Muscle layer of colon (tissue), 2 donors: ENCODE data around the gene TRAF5.
A peak's percentile ranks its signal among the peaks of the same experiment; 100 is the strongest.

ENCODE experiments used
- H3K27ac ChIP-seq: one replicate; pipeline ENCODE4 v1.7.0; 2013; ENCODE audit warnings: low read depth, mild to moderate bottlenecking, low read length, moderate library complexity
- H3K27me3 ChIP-seq, 2 donors: one replicate each; pipeline ENCODE4 v1.7.0; 2013; ENCODE audit warnings: low read length in 2 of 2, mild to moderate bottlenecking in 2 of 2; ENCODE audit not compliant: insufficient read depth in 2 of 2, control insufficient read depth in 1 of 2
- H3K36me3 ChIP-seq: one replicate; pipeline ENCODE4 v1.7.0; 2013; ENCODE audit warnings: mild to moderate bottlenecking, low read length; ENCODE audit not compliant: insufficient read depth
- H3K4me1 ChIP-seq: one replicate; pipeline ENCODE4 v1.7.0; 2013; ENCODE audit warnings: mild to moderate bottlenecking, low read length; ENCODE audit not compliant: insufficient read depth
- H3K4me3 ChIP-seq, 2 donors: one replicate each; pipeline ENCODE4 v1.7.0; 2013; ENCODE audit warnings: low read length in 2 of 2, low read depth in 1 of 2, mild to moderate bottlenecking in 1 of 2, moderate library complexity in 1 of 2
- H3K9ac ChIP-seq: one replicate; pipeline ENCODE4 v1.7.0; 2013; ENCODE audit warnings: low read length
- H3K9me3 ChIP-seq: one replicate; pipeline ENCODE4 v1.7.0; 2013; ENCODE audit warnings: mild to moderate bottlenecking, low read length
- donor health status: abdominal sarcoma.
- donor health status: Adenocarcinoma of cecum.

TRAF5 gene

GRCh38 chr1:211371406-211372105, 44.9 kb downstream of the TRAF5 start:
- Histone ChIP-seq H3K9me3 (no peaks in the 10 kb centered on the region), H3K4me3 (no peak overlapping the region), H3K27me3 (no peaks in the 10 kb centered on the region), H3K9ac (no peak overlapping the region), H3K4me1 (no peaks in the 10 kb centered on the region), H3K27ac (no peak overlapping the region), H3K36me3 (peaks cover 36% of the 10 kb centered on the region)

- H3K36me3 ChIP-seq = peaks cover 29% of the 10 kb centered on the region
- no peak overlapping the region for H3K27ac ChIP-seq
- H3K4me3 ChIP-seq = no peak overlapping the region
- H3K27me3 ChIP-seq = no peaks in the 10 kb centered on the region
- H3K4me1 ChIP-seq = no peaks in the 10 kb centered on the region
- no peaks in the 10 kb centered on the region for H3K9me3 ChIP-seq
- no peak overlapping the region for H3K9ac ChIP-seq
Measured at GRCh38 chr1:211372463-211372862, 45.8 kb downstream of the TRAF5 start.

- Histone ChIP-seq H3K36me3 (peaks cover 20% of the 10 kb centered on the region), H3K27me3 (no peaks in the 10 kb centered on the region), H3K4me3 (no peak overlapping the region), H3K9ac (no peak overlapping the region), H3K4me1 (no peaks in the 10 kb centered on the region), H3K9me3 (no peaks in the 10 kb centered on the region), H3K27ac (no peak overlapping the region)
Measured at GRCh38 chr1:211375146-211375818, 48.6 kb downstream of the TRAF5 start.

- Histone ChIP-seq H3K4me3 (no peak overlapping the region), H3K27me3 (no peaks in the 10 kb centered on the region), H3K9ac (no peak overlapping the region), H3K9me3 (no peaks in the 10 kb centered on the region), H3K36me3 (peaks cover 20% of the 10 kb centered on the region), H3K4me1 (no peaks in the 10 kb centered on the region), H3K27ac (no peak overlapping the region)
Measured at GRCh38 chr1:211375949-211376348, 49.3 kb downstream of the TRAF5 start.

- H3K4me1 ChIP-seq = peaks cover 1% of the 10 kb centered on the region
- peaks cover 20% of the 10 kb centered on the region for H3K36me3 ChIP-seq
- no peak overlapping the region for H3K4me3 ChIP-seq
- H3K27me3 ChIP-seq = no peaks in the 10 kb centered on the region
- H3K27ac ChIP-seq = no peak overlapping the region
- no peaks in the 10 kb centered on the region for H3K9me3 ChIP-seq
- no peak overlapping the region for H3K9ac ChIP-seq
Measured at GRCh38 chr1:211376807-211377470, 50.3 kb downstream of the TRAF5 start.

GRCh38 chr1:211377539-211378450, 51.2 kb downstream of the TRAF5 start:
- peaks cover 16% of the 10 kb centered on the region for H3K36me3 ChIP-seq
- H3K9ac ChIP-seq = no peak overlapping the region
- H3K27ac ChIP-seq = no peak overlapping the region
- no peaks in the 10 kb centered on the region for H3K27me3 ChIP-seq
- no peak overlapping the region for H3K4me3 ChIP-seq
- no peaks in the 10 kb centered on the region for H3K9me3 ChIP-seq
- peaks cover 5% of the 10 kb centered on the region for H3K4me1 ChIP-seq

DNA sequence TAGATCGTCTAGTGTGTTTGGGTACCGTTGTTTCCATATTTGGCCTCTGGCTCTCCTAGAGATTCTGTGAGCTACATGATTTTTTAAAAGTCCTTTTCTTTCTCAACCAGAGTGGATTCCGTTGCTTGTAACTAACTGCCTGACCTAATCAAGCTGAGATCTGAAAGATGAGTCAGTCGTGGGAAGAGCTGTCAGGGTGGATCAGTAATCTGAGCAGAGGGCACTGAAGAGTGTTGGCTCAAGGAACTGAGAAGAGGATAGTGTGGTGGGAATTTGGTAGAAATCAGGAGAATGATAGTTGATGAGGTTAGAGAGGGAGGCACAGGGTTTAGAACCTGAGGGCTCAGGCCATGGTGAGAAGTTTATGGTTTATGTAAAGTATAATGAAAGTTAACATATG, 52.2 kb downstream of the TRAF5 start:
- Histone ChIP-seq H3K27ac (no peak overlapping the region), H3K36me3 (peaks cover 16% of the 10 kb centered on the region), H3K4me1 (peaks cover 13% of the 10 kb centered on the region), H3K9me3 (no peaks in the 10 kb centered on the region), H3K9ac (no peak overlapping the region), H3K27me3 (no peaks in the 10 kb centered on the region), H3K4me3 (no peak overlapping the region)

- Histone ChIP-seq H3K4me1 (peaks cover 13% of the 10 kb centered on the region), H3K9me3 (no peaks in the 10 kb centered on the region)
Measured at GRCh38 chr1:211379446-211379845, 52.8 kb downstream of the TRAF5 start.

GRCh38 chr1:211381481-211382181, 55.0 kb downstream of the TRAF5 start:
- Histone ChIP-seq H3K27me3 (no peaks in the 10 kb centered on the region), H3K9ac (peak overlapping the region; percentile 80), H3K9me3 (no peaks in the 10 kb centered on the region), H3K27ac (no peak overlapping the region), H3K4me1 (peaks cover 13% of the 10 kb centered on the region), H3K36me3 (peaks cover 1% of the 10 kb centered on the region), H3K4me3 (peak overlapping the region in 1 of 2 donors; percentile 94)

More at GRCh38 chr1:211379446-211379845, 52.8 kb downstream of the TRAF5 start:
- H3K4me3 ChIP-seq = no peak overlapping the region
- H3K27ac ChIP-seq = no peak overlapping the region
- H3K9ac ChIP-seq = no peak overlapping the region
- H3K36me3 ChIP-seq = peaks cover 10% of the 10 kb centered on the region
- no peaks in the 10 kb centered on the region for H3K27me3 ChIP-seq

DNA sequence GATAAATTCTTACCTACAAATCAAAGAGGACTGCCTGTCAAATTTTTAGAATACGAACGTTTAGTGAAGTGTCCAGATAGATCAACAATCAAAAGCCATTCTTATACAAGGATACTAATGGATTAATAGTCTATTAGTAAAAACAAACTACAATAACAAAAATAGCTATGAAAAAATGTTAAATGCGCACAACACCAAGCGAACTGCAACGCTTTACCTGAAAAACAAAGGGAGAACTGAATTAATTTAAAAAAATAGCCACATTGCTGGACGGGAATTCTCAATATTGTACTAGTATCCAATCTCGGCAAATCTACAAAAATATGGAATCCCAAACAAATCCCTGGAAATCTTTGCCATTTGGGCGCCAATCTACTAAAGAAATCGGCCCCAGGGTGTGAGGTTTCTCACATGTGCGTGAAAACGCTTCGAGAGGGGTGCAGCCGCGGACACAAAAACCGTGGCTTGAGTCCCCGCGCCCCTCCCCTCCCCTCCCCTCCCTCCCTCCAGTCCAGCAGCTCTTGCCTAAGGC, 55.6 kb downstream of the TRAF5 start:
- H3K36me3 ChIP-seq = no peaks in the 10 kb centered on the region
- H3K4me1 ChIP-seq = peaks cover 13% of the 10 kb centered on the region
- peak overlapping the region; percentile 81 to 94 for H3K4me3 ChIP-seq
- no peaks in the 10 kb centered on the region for H3K9me3 ChIP-seq
- H3K27ac ChIP-seq = no peak overlapping the region
- peak overlapping the region; percentile 80 for H3K9ac ChIP-seq
- H3K27me3 ChIP-seq = no peaks in the 10 kb centered on the region
